HG03354 (cell line): ENCODE data around the gene PRICKLE4.

Source experiments
- ATAC-seq: cut with Tn5 transposase; IDR thresholded peaks from one replicate; pipeline ENCODE4 v1.9.1; 2021; ENCODE audit warnings: mild to moderate bottlenecking; ENCODE audit not compliant: unreplicated experiment, poor library complexity, severe bottlenecking

The PRICKLE4 gene

GRCh38 chr6:41768545-41769308, 11.9 kb upstream of the PRICKLE4 start:
- ATAC-seq = no peak

- no peak for ATAC-seq
Observed at GRCh38 chr6:41769376-41769775, 11.2 kb upstream of the PRICKLE4 start.

DNA sequence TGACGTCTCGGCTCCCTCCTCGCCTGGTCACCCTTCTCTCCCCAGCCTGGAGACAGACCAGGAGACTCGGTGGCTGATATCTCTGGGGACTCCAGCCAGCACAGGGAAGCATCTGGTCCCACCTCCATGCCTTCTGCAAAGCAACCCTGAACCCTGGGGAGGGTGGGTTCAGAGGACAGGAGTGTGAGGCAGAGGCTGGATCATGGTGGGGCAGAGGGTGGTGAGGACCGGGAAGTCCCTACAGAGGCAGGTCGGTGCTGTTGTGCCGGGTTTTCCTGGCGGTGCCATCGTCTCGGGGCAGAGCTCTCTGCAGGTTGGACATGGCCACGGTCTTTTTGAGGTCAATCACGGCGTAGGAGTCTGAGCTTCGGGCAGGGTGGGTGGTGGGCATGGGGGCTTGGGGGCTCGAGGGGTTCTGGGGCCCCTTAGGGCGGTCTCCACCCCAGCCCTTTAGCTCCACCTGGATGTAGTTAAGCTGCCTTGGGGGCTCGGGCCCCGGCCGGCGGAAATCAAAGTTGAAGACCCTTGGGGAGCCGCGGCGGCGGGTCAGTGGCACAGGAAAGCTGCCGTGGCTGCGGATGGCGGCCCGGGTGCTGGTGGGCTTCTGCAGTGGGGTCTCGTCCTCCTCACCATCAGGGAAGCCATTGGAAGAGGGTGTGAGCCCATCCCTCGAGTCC, 10.1 kb upstream of the PRICKLE4 start:
- no peak for ATAC-seq

DNA sequence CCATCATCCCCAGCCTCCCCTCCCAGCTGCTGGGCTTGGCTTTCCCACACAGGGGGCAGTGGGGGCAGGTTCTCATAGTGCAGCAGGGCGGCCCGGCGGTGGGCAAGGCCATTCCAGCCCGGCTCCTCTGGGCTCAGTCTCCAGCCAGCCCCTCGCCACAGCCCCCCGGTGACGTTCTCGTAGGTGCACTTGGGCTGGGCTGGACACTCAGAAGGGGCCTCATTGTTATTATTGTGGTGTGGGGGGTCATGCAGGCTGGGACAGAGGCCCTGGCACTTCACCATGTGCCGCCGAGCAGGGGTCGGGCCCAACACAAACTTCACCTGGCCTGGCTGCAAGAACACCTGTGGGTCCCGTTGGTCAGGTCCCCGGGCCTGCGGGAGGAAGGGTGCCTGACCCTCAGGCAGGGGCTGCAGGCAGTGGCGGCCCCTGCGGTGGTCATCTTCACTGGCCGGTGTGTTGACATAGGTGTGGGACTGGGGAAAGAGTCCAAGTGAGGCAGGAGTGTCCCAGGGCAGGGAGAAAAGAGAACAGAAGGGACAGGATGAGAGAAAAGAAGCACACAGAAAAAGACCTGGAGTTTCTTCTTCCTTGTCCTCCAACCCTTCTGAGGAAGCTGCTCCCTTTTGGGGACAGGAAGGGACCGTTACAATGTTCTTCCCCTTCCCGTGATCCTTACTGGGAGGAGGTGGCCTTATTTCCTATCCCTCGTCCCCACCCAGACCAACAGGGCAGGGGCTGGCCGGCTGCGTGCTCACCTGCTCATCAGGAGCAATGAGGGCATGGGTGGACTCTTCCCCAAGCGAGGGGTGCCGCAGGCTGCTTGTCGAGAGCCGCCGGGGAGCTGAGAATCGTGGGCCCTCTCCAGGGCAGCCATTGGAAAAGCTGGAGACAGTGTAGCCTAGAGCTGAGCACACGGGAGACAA, 9.3 kb upstream of the PRICKLE4 start:
- ATAC-seq = no peak

GRCh38 chr6:41774841-41775240, 5.7 kb upstream of the PRICKLE4 start:
- ATAC-seq = no peak

- no peak for ATAC-seq
Observed at GRCh38 chr6:41775293-41775882, 5.2 kb upstream of the PRICKLE4 start.

DNA sequence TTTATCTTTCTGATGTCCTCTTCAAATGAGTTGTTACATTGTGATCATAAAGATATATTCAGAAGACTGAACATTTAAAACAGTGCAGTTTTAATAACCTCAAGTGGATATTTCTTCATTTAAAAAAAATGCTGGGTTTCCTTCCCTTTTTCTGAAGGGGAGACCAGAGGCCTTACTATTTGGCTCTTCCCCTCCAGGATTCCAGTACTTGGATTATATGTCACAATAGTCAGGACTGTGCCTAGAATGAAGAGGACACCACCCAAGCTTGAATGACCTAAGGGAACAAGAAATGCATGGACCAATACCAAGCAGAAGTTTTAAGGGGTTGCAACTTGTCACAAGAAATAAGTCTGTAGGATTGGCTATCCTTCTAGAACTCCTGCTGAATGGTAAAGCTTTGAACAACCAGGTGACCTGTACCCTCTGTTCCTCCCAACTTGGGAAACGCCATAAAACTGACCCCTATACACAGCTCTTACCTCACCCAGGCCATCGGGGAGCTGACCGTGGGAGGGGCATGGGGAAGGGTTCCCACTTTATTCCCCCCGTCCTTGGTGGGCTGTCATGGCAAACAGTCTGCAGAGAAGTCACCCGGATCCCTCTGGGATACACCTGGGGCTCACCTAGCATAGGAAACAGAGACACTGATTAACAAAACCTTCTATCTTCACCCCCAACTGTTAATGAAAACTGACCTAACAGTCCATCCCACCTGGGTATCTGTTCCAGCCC, 2.9 kb upstream of the PRICKLE4 start:
- ATAC-seq = no peak

- ATAC-seq = no peak
Observed at GRCh38 chr6:41778895-41779294, 1.7 kb upstream of the PRICKLE4 start.

- ATAC-seq = peak; percentile 8
Observed at GRCh38 chr6:41779336-41779735, 1.2 kb upstream of the PRICKLE4 start.

DNA sequence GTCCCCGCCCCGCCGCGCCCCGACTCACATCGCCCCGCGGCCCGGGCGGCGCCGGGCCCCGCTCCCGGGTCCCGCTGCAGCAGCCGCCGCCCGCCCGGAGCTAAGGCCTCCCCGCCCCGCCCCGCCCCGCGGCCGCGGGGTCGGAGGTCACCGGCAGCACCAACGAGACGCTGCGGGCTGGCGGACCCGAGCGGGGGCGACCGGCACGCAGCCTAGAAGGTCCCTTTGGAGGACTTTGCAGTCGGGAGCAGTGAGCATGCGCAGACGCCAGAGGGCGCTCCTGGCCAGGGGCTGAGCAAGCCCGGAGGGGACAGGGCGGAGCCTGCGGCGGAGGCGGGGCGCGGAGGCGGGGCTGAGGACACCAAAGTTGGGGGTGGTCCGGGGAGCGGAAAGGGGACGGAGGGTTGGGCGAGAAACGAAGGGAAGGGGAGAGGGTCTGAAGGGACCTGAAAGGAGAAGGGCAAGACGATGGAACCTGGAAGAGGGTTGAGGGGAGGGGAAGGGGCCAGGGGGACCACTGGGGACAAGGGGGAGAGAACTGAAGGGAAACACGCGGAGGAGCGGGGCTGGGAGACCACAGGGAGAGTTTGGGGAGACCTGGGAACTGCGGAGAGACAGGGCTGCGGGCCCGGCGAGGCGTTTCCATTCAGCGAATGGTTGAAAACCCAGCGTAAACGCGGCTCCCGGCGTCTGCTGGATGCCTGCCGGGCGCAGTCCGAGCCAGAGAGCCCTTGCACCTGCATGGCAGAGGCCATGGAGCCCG, 613 bp upstream of the PRICKLE4 start, which contains the start of gene FRS3:
Gene FRS3, minus strand, starts transcription at position 113 of the 763 bp plus-strand sequence. CDS start 2,913 bp downstream, outside the sequence.
- ATAC-seq = peak; percentile 95

- no peak for ATAC-seq
Observed at GRCh38 chr6:41781366-41781730, 766 bp downstream of the PRICKLE4 start.

- ATAC-seq = no peak
Observed at GRCh38 chr6:41783106-41783780, 2.7 kb downstream of the PRICKLE4 start.

GRCh38 chr6:41784581-41785171, 4.1 kb downstream of the PRICKLE4 start:
- no peak for ATAC-seq

DNA sequence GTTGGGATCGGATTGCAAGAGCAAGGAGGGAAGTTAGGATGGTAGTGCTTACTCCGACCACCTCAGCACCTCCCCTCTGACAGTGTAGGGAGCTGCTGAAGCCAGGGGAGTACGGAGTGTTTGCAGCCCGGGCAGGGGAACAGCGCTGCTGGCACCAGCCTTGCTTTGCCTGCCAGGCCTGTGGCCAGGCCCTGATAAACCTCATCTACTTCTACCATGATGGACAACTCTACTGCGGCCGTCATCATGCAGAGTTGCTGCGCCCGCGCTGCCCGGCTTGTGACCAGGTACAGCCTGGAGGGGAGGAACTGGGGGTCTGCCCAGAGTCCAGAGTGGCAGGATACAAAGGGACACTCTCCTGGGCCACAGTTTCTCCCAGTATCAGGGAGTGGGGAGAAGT, 4.7 kb downstream of the PRICKLE4 start:
- no peak for ATAC-seq

DNA sequence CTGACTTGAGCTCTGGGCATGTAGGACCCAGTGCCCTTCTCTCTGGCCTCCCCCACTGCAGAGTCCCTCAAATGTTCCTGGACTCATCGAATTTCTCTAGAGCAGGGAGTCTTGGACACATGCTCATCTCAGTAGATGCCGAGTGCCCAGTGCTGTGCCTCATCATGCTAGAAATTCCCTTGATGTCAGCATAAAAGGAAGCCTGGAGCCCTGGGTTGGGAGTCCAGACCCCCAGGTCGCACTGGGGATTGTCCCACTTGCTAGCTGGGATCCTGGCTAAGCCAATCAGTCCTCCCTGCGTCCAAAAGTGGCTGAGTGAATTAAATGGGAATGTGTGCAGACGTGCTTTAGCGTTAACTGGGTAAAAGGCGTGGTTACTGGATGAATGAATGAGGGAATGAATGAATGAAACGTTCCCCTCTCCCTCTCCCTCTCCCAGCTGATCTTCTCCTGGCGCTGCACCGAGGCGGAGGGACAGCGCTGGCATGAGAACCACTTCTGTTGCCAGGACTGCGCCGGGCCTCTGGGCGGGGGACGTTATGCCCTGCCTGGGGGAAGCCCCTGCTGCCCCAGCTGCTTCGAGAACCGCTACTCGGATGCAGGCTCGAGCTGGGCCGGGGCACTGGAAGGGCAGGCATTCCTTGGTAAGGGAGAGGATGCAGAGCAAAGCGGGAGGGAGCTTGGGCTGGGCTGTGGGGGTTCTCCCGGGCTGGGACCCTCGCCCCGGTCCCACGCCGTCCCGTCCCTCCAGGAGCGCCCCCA, 5.3 kb downstream of the PRICKLE4 start:
- ATAC-seq = no peak

DNA sequence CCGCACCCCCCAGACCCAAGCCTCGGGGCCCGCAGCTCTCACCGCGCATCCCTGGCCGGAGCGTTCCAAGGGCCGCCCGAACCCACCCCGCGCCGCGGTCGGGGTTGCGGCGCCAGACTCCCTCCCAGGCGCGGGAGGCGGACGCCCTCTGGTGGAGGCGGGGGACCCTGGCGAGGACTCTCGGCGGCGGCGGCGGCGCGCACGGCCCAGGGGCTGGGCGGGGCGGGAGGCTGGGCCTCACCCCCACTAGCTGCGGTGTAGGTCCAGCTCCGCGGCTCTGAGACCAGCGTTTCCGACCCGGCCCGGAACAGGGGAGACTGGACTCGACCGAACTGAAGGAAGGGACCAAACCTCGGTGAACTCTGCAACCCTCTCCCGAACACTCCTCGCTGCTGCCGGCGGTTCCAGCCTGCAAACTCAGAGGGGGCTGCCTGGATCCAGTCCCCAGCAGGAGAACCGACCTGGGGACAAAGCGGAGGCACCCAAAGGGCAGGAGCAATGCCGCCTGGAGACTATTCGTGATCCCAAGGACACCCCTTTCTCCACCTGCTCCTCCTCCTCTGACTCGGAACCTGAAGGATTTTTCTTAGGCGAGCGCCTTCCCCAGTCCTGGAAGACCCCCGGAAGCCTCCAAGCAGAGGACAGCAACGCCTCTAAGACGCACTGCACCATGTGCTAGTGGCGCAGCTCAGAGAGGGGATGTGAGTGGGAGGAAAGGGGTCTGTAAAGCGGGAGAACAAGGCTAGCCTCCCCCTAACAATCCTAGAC, 6.1 kb downstream of the PRICKLE4 start:
- peak; percentile 67 for ATAC-seq
